LNCaP clone FGC (cell line): ENCODE measurements around the gene MCOLN2.

Experiments used
- DNase-seq: peaks from one replicate; pipeline ENCODE4 v3.0.0-alpha.2; 2011; ENCODE audit warnings: low read depth
- H3K4me3 ChIP-seq: 2 replicates; pipeline ENCODE4 v1.5.1; 2011; ENCODE audit warnings: mild to moderate bottlenecking, low read depth, low read length, control low read depth
- TF ChIP-seq, protein P1 (sequence below): IDR thresholded peaks from 2 replicates; pipeline ENCODE4 v1.5.1; 2012; ENCODE audit warnings: mild to moderate bottlenecking; ENCODE audit not compliant: control insufficient read depth, insufficient read depth; ENCODE audit errors: extremely low read depth

The MCOLN2 gene

DNA sequence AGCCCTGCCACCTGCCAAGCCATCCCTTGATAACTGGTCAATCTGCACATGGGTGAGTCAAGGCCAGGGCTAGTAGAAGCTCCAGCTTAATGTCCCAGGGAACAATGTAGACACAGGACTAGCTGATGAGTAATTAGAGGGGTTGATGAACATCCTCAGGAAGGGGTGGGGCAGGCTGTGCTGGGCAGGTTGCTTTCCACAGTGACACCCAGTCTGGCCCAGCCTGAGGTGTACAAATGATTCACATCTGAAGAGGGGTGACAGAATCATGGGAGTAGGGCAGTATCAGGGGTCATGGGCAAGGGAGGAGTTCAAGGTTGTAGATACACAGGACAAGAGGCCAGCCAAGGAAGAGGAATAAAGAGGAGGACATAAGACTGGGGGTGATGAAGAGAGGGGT, 108.2 kb downstream of the MCOLN2 start:
- TF ChIP-seq, protein P1, sequence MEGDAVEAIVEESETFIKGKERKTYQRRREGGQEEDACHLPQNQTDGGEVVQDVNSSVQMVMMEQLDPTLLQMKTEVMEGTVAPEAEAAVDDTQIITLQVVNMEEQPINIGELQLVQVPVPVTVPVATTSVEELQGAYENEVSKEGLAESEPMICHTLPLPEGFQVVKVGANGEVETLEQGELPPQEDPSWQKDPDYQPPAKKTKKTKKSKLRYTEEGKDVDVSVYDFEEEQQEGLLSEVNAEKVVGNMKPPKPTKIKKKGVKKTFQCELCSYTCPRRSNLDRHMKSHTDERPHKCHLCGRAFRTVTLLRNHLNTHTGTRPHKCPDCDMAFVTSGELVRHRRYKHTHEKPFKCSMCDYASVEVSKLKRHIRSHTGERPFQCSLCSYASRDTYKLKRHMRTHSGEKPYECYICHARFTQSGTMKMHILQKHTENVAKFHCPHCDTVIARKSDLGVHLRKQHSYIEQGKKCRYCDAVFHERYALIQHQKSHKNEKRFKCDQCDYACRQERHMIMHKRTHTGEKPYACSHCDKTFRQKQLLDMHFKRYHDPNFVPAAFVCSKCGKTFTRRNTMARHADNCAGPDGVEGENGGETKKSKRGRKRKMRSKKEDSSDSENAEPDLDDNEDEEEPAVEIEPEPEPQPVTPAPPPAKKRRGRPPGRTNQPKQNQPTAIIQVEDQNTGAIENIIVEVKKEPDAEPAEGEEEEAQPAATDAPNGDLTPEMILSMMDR = no peak
- no peak overlapping the region for H3K4me3 ChIP-seq
- no peak for DNase-seq

DNA sequence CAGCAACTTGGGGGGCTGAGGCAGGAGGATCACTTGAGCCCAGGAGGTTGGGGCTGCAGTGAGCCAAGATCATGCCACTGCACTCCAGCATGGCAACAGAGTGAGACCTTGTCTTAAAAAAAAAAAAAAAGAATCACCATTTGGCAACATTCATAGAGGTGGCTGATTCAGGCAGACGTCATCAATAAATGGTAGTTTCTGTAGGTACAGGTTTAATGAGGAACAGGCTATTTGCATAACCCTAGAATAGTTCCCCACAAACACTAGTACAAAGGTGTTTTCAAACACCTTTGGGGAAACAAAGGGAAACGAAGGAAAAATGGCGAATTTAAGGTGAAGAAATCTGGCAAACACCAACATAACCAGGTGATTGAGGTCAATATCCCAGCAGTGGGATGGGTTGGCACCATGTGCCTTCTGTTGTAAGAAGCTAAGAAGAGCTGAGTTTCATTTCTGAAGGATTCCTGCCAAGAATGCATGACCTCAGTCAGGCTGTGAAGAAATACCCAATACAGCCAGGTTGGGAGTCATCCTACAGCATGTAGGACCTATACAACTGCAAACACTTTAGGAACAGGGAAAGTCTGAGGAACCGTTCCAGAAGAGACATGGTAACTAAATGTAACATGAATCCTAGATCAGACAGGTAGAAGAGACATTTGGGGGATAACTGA, 109.5 kb downstream of the MCOLN2 start:
- no peak for DNase-seq
- TF ChIP-seq, protein P1 = no peak

DNA sequence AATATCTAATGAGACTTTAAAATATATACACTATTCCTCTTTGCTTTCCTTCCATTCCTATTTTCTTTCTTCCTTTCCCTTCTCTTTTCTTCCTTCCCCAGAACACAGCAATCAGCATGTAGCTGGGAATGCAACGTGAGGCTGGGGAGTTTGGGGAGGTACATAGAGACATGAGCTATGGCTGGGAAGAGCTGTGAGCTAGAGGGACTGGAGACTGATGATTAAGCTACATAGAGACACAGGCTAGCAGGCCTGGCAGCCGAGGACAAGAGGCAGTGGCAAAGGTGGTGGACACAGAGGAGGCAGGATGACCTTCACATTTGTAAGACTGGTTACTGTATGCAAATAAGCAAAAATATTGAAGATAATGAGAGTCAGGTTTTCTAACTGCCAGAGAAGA, 111.4 kb downstream of the MCOLN2 start:
- DNase-seq = no peak
- TF ChIP-seq, protein P1 = no peak

More for the DNA sequence above, 109.5 kb downstream of the MCOLN2 start:
- no peak overlapping the region for H3K4me3 ChIP-seq

DNA sequence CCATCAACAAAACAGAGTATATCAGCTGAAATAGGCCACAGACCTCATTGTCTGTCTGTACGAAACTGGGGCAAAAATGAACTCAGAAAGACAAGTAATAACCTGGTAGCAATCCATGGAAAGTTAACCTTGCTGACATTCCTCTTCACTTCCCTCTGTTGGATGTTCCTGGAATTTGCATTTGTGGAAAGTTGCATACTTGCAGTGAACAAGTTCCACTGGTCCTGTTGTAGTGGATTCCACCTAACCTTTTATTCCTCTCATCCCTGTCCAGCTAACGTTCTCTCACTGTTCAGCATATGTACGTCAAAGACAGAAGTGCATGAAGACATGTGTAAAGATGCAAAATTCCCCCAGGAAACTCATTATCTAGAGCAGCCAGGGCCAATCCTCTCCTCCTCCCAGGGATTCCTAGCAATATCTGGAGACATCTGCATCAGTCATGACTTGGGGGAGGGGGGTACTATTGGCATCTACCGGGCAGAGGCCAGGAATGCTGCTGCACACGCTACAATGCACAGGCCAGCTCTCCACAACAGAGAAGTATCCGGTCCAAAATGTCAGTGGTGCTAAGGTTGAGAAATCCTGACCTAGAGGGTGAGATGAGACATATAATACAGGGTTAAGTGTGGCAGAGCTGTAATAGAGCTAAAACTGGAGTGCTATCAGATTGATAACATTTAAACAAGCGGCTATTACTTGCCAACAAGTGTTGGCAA, 112.1 kb downstream of the MCOLN2 start:
- H3K4me3 ChIP-seq = no peak overlapping the region
- no peak for DNase-seq
- TF ChIP-seq, protein P1 = peak; percentile 25; the same call in 1 of the 2 replicates

More for the DNA sequence above, 111.4 kb downstream of the MCOLN2 start:
- no peak overlapping the region for H3K4me3 ChIP-seq

DNA sequence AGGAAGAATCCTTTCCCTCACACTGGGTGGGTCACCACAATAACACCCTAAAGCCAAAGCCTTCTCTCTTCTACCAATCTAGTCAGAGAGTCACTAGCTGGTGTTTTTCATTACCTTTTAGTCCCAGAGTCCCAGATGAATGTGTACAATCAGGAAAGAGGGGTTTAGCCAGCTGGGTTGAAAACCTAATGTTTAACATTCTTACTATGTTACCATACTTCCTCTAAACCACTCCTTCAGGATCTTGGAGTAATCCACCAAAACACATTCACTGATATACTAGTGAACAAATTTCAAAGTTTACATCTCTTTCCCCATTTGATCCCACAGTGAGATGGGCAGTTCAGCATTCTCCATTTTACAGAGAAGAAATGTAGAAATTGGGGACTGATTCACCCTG, 113.6 kb downstream of the MCOLN2 start:
- DNase-seq = no peak
- TF ChIP-seq, protein P1 = no peak
- no peak overlapping the region for H3K4me3 ChIP-seq

DNA sequence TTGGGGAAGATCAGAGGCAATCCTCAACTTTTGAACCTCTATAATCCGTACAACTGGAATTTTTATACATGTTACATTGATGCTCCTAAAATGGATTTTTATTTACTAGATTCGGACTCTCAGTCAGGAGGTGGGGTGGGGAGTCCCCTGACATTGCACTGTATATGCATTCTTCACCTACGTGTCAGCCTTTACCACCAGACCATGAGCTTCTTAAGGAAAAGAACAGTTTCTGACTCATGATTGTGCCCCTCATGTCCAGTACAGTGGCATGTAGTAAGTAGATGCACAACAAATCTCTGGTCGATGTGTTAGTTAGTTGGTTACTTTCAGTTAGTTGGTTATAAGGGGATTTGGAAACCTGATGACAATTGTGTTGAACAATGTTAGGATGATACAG, 119.3 kb downstream of the MCOLN2 start:
- TF ChIP-seq, protein P1 = no peak
- H3K4me3 ChIP-seq = no peak overlapping the region
- DNase-seq = no peak
